GM23338 (cell line): Measurements from ENCODE around the gene HLA-DMB. TPM values are rescaled to one million over a fixed set of nuclear protein-coding genes. Genes with fewer than 3 reads are reported as not detected.

ENCODE experiments used
- ATAC-seq: fragments of 200-7000 bp; cut with Tn5 transposase; 3 replicates; pipeline ENCODE4 v1.9.1; 2020
- DNase-seq: peaks from one replicate; pipeline ENCODE4 v3.0.0-alpha.2; 2015; ENCODE audit warnings: low spot score
- H2AFZ ChIP-seq: fragments of 200-600 bp; sonication (generic); 2 replicates; pipeline ENCODE4 v1.8.0; 2016; ENCODE audit warnings: antibody characterized with exemption, mild to moderate bottlenecking, moderate library complexity
- H3F3A ChIP-seq: fragments of 200-600 bp; sonication (generic); replicated peaks from 2 replicates; pipeline ENCODE4 v1.8.0; 2017; ENCODE audit warnings: antibody characterized with exemption, mixed run types, low read depth
- H3K27ac ChIP-seq: fragments of 200-600 bp; sonication (generic); 2 replicates; pipeline ENCODE4 v1.6.1; 2016; ENCODE audit warnings: low read depth
- H3K27me3 ChIP-seq: fragments of 200-600 bp; sonication (generic); 2 replicates; pipeline ENCODE4 v1.8.0; 2016; ENCODE audit warnings: mild to moderate bottlenecking, mixed run types, moderate library complexity; ENCODE audit not compliant: insufficient read depth
- H3K36me3 ChIP-seq: fragments of 200-600 bp; sonication (generic); 2 replicates; pipeline ENCODE4 v1.8.0; 2016; ENCODE audit warnings: mild to moderate bottlenecking; ENCODE audit not compliant: insufficient read depth
- H3K4me1 ChIP-seq: fragments of 200-600 bp; sonication (generic); 2 replicates; pipeline ENCODE4 v1.8.0; 2016; ENCODE audit warnings: mild to moderate bottlenecking, moderate library complexity; ENCODE audit not compliant: insufficient read depth
- H3K4me2 ChIP-seq: fragments of 200-600 bp; sonication (generic); 2 replicates; pipeline ENCODE4 v1.7.1; 2017; ENCODE audit warnings: mixed run types
- H3K4me3 ChIP-seq: fragments of 200-600 bp; sonication (generic); 2 replicates; pipeline ENCODE4 v1.6.1; 2016; ENCODE audit warnings: mixed run types
- H3K79me2 ChIP-seq: fragments of 200-600 bp; sonication (generic); replicated peaks from 2 replicates; pipeline ENCODE4 v1.8.0; 2017; ENCODE audit warnings: mild to moderate bottlenecking; ENCODE audit not compliant: insufficient read depth
- H3K9me2 ChIP-seq: fragments of 200-600 bp; sonication (generic); 2 replicates; pipeline ENCODE4 v1.8.0; 2017; ENCODE audit not compliant: insufficient read depth
- H4K20me1 ChIP-seq: fragments of 200-600 bp; sonication (generic); replicated peaks from 2 replicates; pipeline ENCODE4 v1.8.0; 2017; ENCODE audit warnings: mild to moderate bottlenecking; ENCODE audit not compliant: insufficient read depth
- H3K27ac Mint-ChIP-seq: 2 replicates; pipeline ENCODE4 v1.8.0; 2020; ENCODE audit warnings: inconsistent platforms, mild to moderate bottlenecking, moderate library complexity, mixed read lengths
- H3K27me3 Mint-ChIP-seq: 3 replicates; pipeline ENCODE4 v1.8.0; 2022; ENCODE audit warnings: low read depth, mild to moderate bottlenecking, moderate library complexity, mixed read lengths, inconsistent platforms; ENCODE audit not compliant: insufficient read depth, poor library complexity
- H3K36me3 Mint-ChIP-seq: 3 replicates; pipeline ENCODE4 v1.8.0; 2021; ENCODE audit warnings: low read depth, mild to moderate bottlenecking, inconsistent platforms, moderate library complexity, mixed read lengths
- H3K4me1 Mint-ChIP-seq: 3 replicates; pipeline ENCODE4 v1.8.0; 2020; ENCODE audit warnings: mild to moderate bottlenecking, inconsistent platforms, mixed read lengths
- H3K4me3 Mint-ChIP-seq: 3 replicates; pipeline ENCODE4 v1.8.0; 2021; ENCODE audit warnings: moderate library complexity, mild to moderate bottlenecking, inconsistent platforms, mixed read lengths
- H3K9me3 Mint-ChIP-seq: 3 replicates; pipeline ENCODE4 v1.8.0; 2020; ENCODE audit warnings: moderate library complexity, mild to moderate bottlenecking, inconsistent platforms, mixed read lengths
- CREB1 ChIP-seq: fragments of 250-450 bp; sonication (Bioruptor Pico); IDR thresholded peaks from 2 replicates; pipeline ENCODE4 v1.5.0; 2020; ENCODE audit warnings: low read depth, mild to moderate bottlenecking, moderate library complexity
- EZH2 ChIP-seq: fragments of 200-600 bp; sonication (generic); IDR thresholded peaks from one replicate; pipeline ENCODE4 v1.8.0; 2017; ENCODE audit warnings: antibody characterized with exemption, mild to moderate bottlenecking, low read depth; ENCODE audit not compliant: unreplicated experiment
- JUNB ChIP-seq: IDR thresholded peaks from one replicate; pipeline ENCODE4 v1.6.1; 2016; ENCODE audit warnings: antibody characterized with exemption; ENCODE audit not compliant: unreplicated experiment
- NANOG ChIP-seq: IDR thresholded peaks from 2 replicates; pipeline ENCODE4 v1.6.1; 2016; ENCODE audit warnings: antibody characterized with exemption, borderline replicate concordance
- STAT1 ChIP-seq: IDR thresholded peaks from one replicate; pipeline ENCODE4 v1.6.1; 2016; ENCODE audit warnings: antibody characterized with exemption; ENCODE audit not compliant: unreplicated experiment
- ZNF114 ChIP-seq: fragments of 250-450 bp; sonication (Bioruptor Pico); IDR thresholded peaks from 2 replicates; pipeline ENCODE4 v1.5.0; 2020; ENCODE audit warnings: mild to moderate bottlenecking, moderate library complexity
- ZNF331 ChIP-seq: fragments of 250-450 bp; sonication (Bioruptor Pico); IDR thresholded peaks from 2 replicates; pipeline ENCODE4 v1.5.0; 2020; ENCODE audit warnings: low read depth, mild to moderate bottlenecking, moderate library complexity
- polyA plus RNA-seq: library from polyadenylated mRNA; unstranded; fragments of >200 nt; fragmentation: Nextera tagmentation; extraction: Ambion mirVana; gene quantifications from 2 replicates; pipeline ENCODE4 v1.2.1, GENCODE V29; 2016
- total RNA-seq: library from RNA; depleted of rRNA; stranded (reverse); fragments of >200 nt; shearing (Covaris generic); gene quantifications from 2 replicates; pipeline ENCODE4 v1.2.3, GENCODE V29; 2014
- TF ChIP-seq, protein P1 (sequence below), 2 experiments: fragments of 200-600 bp in 1 of 2; sonication (generic) in 1 of 2; conservative IDR thresholded peaks; 2 replicates each; pipeline versions ENCODE4 v1.5.1 to v1.6.1; 2016 to 2017; ENCODE audit warnings: antibody characterized with exemption in 2 of 2, low read depth in 2 of 2, mild to moderate bottlenecking in 2 of 2, moderate library complexity in 1 of 2
- TF ChIP-seq, protein P2 (sequence below): IDR thresholded peaks from one replicate; pipeline ENCODE4 v1.6.1; 2018; ENCODE audit warnings: antibody characterized with exemption; ENCODE audit not compliant: unreplicated experiment
- TF ChIP-seq, protein P3 (sequence below): IDR thresholded peaks from 2 replicates; pipeline ENCODE4 v1.6.1; 2016; ENCODE audit warnings: antibody characterized with exemption

Gene HLA-DMB
- total and polyA plus RNA-seq, 2 experiments from 2014 or later = 0.70 to 1.6 TPM

DNA sequence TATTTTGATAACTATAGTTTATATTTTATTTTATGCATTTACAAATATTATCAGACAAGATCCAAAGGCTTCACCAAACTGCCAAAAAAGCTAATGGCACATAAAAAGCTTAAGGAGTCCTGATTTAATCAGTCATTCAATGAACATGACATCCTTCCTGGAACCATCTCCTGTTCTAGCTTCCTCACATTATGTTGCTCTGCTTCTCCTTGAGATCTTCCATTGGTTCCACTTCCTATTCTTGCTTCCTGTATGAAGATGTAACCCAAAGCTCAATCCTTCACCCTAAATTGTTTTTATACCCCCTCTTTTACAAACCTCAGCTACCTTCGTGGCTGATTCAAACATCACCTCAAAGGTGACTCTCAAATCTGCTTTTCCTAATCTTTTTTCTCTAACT, 23.0 kb upstream of the HLA-DMB start:
- no peak overlapping the region for H3K4me3 ChIP-seq
- no peaks in the 10 kb centered on the region for H3K36me3 ChIP-seq
- no peak overlapping the region for H3K4me2 ChIP-seq
- no peaks in the 10 kb centered on the region; the same call in none of the 2 replicates for H4K20me1 ChIP-seq
- H3K27me3 Mint-ChIP-seq = no peaks in the 10 kb centered on the region
- no peaks in the 10 kb centered on the region for H3K9me3 Mint-ChIP-seq
- peaks cover 5% of the 10 kb centered on the region; the same call in 1 of the 2 replicates for H3K4me1 ChIP-seq
- no peak for ATAC-seq
- H3K27ac ChIP-seq = no peak overlapping the region
- no peaks in the 10 kb centered on the region; the same call in 2 of the 3 replicates for H3K36me3 Mint-ChIP-seq
- 0 out of 2 replicates have a peak, but pooled peaks cover 3% of the 10 kb centered on the region for H3F3A ChIP-seq
- H3K4me1 Mint-ChIP-seq = peaks cover 11% of the 10 kb centered on the region
- H3K9me2 ChIP-seq = no peaks in the 10 kb centered on the region
- H3K4me3 Mint-ChIP-seq = no peak overlapping the region
- TF ChIP-seq CREB1 (CRISPR knock-in tag) (no peak), ZNF114 (CRISPR knock-in tag) (no peak), ZNF331 (CRISPR knock-in tag) (no peak), STAT1 (no peak), NANOG (no peak), JUNB (no peak), EZH2 (no peak)
- no peak for DNase-seq
- peaks cover 15% of the 10 kb centered on the region for H3K79me2 ChIP-seq
- no peak overlapping the region for H2AFZ ChIP-seq
- H3K27ac Mint-ChIP-seq = no peak overlapping the region
- H3K27me3 ChIP-seq = no peaks in the 10 kb centered on the region

DNA sequence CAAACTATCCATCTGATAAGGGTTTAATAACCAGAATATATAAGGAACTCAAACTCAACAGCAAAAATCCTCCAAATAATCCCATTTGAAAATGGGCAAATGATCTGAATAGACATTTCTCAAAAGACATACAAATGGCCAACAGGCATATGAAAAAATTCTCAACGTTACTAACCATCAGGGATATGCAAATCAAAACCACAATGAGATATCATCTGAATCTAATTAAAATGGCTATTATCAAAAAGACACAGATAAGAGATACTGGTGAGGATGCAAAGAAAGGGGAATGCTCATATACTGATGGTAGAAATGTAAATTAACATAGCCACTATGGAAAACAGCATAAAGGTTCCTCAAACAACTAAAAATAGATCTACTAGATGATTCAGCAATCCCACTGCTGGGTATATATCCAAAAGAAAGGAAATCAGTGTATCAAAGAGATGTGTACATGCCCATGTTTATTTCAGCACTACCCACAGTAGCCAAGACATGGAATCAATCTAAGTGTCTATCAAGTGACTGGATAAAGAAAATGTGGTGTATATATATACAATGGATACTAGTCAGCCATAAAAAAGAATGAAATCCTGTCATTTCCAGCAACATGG, 21.5 kb upstream of the HLA-DMB start:
- H3K4me3 Mint-ChIP-seq = no peak overlapping the region
- ATAC-seq = no peak
- TF ChIP-seq CREB1 (CRISPR knock-in tag) = no peak
- TF ChIP-seq, protein P1, sequence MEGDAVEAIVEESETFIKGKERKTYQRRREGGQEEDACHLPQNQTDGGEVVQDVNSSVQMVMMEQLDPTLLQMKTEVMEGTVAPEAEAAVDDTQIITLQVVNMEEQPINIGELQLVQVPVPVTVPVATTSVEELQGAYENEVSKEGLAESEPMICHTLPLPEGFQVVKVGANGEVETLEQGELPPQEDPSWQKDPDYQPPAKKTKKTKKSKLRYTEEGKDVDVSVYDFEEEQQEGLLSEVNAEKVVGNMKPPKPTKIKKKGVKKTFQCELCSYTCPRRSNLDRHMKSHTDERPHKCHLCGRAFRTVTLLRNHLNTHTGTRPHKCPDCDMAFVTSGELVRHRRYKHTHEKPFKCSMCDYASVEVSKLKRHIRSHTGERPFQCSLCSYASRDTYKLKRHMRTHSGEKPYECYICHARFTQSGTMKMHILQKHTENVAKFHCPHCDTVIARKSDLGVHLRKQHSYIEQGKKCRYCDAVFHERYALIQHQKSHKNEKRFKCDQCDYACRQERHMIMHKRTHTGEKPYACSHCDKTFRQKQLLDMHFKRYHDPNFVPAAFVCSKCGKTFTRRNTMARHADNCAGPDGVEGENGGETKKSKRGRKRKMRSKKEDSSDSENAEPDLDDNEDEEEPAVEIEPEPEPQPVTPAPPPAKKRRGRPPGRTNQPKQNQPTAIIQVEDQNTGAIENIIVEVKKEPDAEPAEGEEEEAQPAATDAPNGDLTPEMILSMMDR (conservative IDR thresholded peaks at IDR 0.05; ENCODE audit: low read depth in 2 of 2) = no peak
- no peak for TF ChIP-seq NANOG
- no peak for TF ChIP-seq JUNB
- TF ChIP-seq, protein P2, sequence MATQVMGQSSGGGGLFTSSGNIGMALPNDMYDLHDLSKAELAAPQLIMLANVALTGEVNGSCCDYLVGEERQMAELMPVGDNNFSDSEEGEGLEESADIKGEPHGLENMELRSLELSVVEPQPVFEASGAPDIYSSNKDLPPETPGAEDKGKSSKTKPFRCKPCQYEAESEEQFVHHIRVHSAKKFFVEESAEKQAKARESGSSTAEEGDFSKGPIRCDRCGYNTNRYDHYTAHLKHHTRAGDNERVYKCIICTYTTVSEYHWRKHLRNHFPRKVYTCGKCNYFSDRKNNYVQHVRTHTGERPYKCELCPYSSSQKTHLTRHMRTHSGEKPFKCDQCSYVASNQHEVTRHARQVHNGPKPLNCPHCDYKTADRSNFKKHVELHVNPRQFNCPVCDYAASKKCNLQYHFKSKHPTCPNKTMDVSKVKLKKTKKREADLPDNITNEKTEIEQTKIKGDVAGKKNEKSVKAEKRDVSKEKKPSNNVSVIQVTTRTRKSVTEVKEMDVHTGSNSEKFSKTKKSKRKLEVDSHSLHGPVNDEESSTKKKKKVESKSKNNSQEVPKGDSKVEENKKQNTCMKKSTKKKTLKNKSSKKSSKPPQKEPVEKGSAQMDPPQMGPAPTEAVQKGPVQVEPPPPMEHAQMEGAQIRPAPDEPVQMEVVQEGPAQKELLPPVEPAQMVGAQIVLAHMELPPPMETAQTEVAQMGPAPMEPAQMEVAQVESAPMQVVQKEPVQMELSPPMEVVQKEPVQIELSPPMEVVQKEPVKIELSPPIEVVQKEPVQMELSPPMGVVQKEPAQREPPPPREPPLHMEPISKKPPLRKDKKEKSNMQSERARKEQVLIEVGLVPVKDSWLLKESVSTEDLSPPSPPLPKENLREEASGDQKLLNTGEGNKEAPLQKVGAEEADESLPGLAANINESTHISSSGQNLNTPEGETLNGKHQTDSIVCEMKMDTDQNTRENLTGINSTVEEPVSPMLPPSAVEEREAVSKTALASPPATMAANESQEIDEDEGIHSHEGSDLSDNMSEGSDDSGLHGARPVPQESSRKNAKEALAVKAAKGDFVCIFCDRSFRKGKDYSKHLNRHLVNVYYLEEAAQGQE = no peak
- TF ChIP-seq, protein P3, sequence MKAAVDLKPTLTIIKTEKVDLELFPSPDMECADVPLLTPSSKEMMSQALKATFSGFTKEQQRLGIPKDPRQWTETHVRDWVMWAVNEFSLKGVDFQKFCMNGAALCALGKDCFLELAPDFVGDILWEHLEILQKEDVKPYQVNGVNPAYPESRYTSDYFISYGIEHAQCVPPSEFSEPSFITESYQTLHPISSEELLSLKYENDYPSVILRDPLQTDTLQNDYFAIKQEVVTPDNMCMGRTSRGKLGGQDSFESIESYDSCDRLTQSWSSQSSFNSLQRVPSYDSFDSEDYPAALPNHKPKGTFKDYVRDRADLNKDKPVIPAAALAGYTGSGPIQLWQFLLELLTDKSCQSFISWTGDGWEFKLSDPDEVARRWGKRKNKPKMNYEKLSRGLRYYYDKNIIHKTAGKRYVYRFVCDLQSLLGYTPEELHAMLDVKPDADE = no peak
- no peak for TF ChIP-seq STAT1

More for the DNA sequence above, 21.5 kb upstream of the HLA-DMB start:
- H3K27ac Mint-ChIP-seq = no peak overlapping the region
- Histone ChIP-seq H3K4me2 (no peak overlapping the region), H2AFZ (no peak overlapping the region), H3K4me1 (peaks cover 5% of the 10 kb centered on the region; the same call in 1 of the 2 replicates), H3K9me2 (no peaks in the 10 kb centered on the region), H3F3A (0 out of 2 replicates have a peak, but pooled peaks cover 3% of the 10 kb centered on the region), H3K79me2 (peaks cover 11% of the 10 kb centered on the region), H4K20me1 (no peaks in the 10 kb centered on the region; the same call in none of the 2 replicates), H3K4me3 (no peak overlapping the region), H3K27me3 (no peaks in the 10 kb centered on the region), H3K36me3 (no peaks in the 10 kb centered on the region), H3K27ac (no peak overlapping the region)
- H3K36me3 Mint-ChIP-seq = no peaks in the 10 kb centered on the region; the same call in 2 of the 3 replicates
- no peaks in the 10 kb centered on the region for H3K27me3 Mint-ChIP-seq
- peaks cover 9% of the 10 kb centered on the region for H3K4me1 Mint-ChIP-seq
- H3K9me3 Mint-ChIP-seq = no peaks in the 10 kb centered on the region
- no peak for DNase-seq
